HG03159 (cell line): ENCODE data around the gene RAB17.
A peak's percentile ranks its signal among the peaks of the same experiment; 100 is the strongest.

ENCODE experiments used
- ATAC-seq: cut with Tn5 transposase; IDR thresholded peaks from one replicate; pipeline ENCODE4 v1.9.1; 2021; ENCODE audit warnings: mild to moderate bottlenecking, moderate library complexity; ENCODE audit not compliant: unreplicated experiment

The RAB17 gene

DNA sequence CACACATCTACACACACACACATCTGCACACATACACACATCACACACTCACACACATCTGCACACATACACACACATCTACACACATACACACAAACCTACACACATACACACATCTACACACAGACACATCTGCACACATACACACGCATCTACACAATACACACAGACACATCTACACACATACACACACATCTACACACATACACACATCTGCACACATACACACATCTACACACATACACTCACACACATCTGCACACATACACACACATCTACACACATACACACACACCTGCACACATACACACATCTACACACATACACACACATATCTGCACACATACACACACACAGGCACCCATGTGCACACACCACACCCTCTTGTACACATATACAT is 24.6 kb downstream of the RAB17 start:
- ATAC-seq: no peak

DNA sequence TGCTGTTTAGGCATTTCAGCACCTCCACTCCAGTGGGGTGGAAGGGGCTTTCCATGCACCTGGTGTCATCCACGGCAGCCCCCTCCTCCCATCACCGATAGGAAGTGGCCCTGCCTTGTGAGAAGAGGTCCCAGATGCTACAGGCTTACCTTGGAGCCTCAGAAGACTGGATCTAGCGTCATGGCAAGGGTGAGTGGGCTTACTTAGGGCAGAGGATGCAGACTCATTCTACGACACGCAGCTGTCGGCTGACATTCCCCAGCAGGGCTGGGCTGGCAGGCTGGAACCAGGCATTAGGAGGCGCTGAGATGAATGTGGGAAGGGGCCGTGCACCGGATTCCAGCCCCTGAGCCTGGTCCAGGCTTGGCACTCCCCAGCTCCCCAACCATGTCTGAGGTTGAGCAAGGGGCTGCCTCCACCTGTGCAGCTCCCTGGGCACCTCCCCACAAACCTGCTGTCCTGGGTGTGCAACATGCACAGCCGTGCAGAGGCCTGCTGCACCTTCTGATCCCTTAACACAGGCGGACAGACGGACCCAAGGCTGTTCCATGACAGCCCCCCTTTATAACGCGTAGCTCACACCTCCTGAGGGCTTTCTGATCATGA is 25.9 kb downstream of the RAB17 start:
- ATAC-seq: no peak

DNA sequence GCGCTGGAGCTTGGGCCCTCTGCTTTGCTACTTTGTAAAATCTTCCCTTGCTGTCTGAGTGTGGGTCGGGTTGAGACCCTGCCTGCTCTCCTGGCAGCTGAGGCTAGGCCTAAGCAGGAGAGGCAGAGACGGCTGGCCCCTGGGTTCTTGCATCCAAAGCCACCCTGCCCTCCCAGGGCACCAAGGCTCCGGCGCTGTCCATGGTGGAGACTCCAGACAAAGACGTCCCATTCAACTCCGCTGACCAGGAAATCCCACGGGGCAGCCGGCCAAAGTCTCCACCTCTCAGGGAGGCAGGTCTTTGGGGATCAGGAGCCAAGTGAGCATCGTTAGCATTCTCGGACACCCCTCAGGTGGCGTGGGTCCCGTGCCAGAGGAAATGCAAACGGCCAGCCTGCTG is 26.7 kb downstream of the RAB17 start:
- ATAC-seq: no peak

DNA sequence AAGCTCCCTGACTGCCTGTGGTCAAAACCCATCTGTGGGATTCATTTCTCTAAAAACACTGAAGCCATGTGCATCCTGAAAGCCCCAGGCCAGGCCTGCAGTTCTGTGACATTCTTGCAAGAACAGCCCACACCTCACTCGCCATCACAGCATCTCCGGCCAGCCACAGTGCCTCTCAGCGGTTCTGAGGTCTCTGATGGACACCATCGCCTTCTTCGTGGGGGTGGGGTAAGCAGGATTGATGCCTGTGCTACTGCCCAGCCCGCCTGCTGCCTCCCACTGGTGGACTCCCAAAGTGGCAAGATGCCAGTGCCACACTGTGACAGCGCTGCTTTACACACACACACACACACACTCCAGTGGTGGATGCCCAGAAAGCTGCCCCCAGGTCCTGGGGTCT is 29.3 kb downstream of the RAB17 start:
- no peak for ATAC-seq

DNA sequence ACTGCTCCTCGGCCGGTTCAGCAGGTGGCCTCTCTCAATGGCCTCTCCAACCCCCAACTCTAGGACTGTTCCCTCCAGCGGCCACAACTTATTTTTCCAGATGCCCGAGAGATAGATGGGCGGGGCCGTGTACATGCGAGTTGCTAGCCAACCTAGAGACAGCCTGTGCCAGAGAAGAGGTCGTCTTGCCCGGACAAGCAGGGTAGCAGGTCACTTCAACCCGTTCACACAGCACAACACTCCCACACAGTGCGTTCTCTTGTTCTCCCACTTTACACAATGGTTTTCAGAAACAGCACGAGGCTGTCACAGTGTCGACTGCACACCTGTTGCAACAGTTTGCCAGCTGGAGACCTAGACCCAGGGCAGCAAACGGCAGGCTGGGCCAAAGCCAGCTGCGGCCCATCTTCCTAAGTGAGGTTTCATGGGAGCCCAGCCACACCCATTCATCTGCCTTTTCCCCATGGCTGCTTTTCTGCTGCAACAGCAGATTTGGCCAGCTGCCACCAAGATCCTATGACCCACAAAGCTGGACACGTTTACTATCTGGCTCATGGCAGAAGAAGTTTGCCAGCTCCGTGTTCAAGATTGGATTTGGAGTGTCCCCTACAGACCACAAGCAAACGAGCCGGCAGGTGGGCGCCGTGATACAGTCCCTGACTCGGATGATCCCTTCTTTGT is 31.4 kb downstream of the RAB17 start:
- no peak for ATAC-seq

DNA sequence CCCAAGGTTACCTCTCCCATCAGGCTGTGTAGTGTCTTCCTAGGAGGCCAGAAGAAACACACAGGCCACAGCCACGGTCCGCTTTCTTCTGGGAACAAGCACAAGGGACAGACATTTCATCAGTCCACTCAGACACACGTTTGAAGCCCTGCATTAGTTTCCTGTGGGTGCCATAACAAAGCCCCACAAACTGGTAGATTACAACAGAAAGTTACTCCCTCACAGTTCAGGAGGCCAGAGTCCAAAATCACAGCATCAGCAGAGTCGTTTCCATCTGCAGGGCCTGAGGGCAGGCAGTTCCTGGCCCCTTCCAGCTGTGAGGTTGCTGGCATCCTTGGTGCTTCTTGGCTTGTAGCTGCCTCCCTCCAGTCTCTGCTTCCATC is 32.9 kb downstream of the RAB17 start:
- peak; percentile 12 for ATAC-seq

DNA sequence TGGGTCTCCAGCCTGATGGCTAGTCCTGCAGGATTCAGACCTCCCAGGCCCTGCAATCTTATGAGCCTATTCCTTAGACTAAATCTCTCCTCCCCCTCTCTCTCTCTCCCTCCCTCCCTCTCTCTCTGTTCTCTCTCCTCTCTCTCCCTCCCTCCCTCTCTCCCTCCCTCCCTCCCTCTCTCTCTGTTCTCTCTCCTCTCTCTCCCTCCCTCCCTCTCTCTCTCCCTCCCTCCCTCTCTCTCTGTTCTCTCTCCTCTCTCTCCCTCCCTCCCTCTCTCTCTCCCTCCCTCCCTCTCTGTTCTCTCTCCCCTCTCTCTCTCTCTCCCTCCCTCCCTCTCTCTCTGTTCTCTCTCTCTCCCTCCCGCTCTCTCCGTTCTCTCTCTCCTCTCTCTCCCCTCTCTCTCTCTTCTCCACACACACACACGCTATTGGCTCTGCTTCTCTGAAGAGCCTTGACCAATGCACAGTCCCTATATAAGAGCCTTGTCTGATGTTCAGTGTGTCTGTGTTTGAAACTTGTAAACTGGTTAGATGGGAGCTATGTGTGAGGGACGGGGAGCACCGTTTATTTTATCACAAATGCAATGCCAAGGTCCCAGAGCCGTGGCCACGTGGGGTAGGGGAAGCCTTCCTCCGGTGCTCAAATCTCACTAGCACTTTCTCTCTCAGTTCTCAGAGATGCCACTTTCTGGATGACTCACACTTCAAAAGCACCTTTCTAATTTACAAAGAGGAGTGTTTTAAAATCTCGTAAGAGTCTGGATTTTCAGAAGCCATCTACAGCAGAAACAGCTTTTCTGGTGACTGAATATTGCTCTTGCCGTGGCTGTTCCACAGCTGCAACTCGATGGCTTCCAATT is 33.5 kb downstream of the RAB17 start:
- peak; percentile 92 for ATAC-seq

DNA sequence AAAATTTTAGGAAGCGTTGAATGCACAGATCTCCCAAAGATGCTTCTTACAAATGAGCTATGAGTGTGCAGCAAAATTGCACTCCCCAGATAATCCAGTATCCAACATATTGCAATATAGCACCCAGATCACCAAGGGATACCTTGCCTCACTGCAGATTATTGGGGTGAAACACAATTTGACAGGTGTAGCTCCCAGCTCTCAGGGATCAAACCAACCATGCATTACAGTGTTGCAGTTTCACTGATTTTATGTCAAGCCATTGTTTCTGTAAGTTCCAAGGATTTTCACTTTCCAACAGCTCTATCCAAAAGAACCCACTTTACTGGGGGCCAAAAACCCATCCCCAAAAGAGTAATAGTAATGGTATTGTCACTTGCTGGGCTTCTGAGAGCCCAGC is 35.0 kb downstream of the RAB17 start:
- no peak for ATAC-seq

DNA sequence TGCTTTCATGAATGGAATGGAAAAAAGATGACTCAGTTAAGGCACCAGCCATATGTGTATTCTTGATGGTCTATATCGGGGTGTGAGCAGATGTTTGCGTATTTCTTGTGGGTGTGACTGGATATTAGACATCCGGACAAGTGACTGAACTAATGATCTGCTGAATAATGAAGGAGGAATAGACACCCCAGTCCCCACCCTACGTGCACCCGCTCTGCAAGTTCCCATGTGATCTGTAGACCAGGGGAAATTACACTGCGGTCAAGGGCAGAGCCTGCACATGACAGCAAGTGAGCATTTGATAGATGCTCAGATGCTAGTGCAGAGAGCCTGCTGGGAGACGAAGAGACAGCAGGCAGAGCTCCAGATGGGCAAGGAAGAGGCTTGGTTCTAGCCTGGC is 36.6 kb downstream of the RAB17 start:
- ATAC-seq: no peak

DNA sequence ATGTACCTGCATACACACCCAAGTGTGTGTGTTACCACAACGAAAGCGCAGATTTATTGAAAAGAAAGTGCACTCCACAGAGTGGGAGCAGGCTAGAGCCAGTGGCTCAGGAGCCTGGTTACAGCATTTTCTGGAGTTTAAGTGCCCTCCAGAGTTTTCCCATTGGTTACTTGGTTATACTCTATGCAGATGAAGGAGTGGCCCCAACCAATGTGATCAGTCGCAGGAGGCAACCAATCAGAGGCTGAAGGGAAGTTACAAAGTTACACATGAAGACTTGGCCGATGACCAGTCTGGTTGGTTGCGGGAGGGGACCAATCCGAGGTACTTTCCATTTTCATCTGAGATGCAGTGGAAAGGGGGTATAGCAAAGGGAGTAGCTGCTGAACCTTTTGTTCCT is 37.6 kb downstream of the RAB17 start:
- no peak for ATAC-seq

DNA sequence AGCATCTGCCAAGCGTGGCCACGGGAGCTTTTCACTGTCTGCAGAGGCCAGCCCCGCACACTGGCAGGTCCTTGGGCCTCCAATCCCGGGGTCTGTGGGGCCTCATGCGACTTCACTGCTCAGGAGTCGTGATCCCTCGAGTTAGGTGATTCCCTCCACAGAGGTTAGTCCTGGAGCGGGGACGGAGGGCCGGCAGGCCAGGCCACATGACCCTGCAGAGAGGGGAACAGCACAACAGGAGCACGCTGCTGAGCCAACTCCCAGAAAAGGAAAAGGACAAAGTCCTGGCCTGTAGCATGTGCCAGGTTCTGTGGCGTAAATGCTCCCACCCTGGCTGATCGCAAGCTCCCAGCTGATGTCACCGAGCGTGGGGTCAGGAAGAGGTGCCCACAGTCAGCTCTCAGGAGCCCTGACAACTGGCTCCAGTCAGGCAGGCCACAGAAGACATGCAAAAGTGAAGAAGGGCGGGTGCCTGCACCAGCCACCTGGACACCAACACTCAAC is 39.4 kb downstream of the RAB17 start:
- no peak for ATAC-seq

DNA sequence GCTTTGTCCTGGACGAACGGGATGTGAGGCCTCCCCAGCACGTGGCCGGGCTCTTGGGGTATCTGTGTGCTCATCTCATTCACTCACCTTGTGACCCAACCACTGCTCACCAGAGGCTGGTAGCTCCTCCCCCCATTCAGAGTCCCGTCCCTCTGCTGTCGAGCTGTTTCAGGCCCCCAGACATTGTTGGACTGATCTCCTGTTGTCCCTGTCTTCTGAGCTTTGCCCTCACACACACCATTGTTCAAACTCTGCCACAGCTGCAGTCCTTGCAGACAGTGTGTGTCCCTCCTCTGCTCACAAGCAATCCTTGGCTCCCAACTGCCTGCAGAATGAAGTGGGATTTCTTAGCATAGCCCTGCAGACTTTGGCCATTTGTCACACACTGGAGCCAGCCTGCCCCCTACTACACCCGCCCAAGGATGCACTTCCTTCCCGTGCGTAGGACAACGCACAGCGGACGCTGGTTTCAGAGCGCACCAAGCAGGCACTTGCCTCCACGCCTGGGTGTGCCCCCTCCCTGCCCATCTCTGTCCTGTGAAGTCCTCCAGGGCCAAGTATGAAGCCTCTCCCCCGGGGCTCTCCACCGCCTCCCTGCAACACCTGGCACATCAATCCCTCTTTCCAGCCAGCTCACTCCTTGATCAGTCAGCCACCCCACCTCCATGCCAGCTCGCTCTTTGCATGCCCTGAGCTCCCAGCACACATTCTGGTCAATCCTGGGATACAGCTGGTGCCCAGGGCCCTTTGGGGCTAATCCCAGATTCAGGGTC is 40.7 kb downstream of the RAB17 start:
- no peak for ATAC-seq

DNA sequence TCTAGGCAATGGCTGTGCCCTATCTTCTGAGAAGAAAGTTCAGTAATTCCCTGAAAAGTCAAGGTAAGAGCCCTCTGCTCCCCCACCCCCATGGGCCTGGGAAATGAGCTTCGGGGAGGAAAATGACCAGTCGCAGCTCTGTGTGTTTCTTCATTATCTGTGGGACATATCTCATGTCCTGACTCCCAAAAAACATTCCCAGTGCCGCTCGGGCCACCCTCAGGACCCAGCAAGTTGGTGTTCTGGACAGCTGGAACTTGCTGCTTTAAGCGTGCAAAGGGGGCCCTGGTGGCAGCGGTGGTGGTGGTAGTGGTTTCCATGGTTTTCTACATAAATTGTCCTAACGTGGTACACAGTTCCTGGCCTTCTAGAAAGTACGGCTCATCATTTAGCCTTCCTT is 41.3 kb downstream of the RAB17 start:
- ATAC-seq: no peak

DNA sequence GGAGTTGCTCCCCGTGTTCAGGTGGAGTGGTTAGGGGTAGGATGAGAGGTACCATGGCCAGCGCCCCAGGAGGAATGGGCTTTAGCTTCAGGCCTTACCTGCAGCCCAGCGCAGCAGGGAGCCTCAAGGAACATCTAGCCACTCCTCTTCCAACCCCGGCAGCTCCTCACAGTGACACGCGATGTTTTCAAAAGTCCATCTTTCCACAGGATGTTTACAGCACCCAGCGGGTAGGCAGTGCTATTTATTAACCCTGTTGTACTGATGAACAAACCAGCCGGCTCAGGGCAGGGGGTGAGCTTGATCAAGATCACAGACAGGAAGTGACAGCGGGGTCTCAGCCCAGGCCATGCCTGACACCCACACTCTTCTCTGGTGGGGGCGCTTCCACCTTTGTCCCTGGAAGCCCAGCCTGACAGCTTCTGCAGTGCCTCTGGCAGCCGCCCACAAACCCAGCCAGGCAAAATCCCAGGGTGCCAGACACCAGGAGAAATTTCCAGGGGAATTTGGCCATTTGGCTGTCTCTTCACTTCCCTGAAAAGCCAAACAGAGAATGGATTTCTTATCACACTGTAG is 42.6 kb downstream of the RAB17 start:
- ATAC-seq: no peak

DNA sequence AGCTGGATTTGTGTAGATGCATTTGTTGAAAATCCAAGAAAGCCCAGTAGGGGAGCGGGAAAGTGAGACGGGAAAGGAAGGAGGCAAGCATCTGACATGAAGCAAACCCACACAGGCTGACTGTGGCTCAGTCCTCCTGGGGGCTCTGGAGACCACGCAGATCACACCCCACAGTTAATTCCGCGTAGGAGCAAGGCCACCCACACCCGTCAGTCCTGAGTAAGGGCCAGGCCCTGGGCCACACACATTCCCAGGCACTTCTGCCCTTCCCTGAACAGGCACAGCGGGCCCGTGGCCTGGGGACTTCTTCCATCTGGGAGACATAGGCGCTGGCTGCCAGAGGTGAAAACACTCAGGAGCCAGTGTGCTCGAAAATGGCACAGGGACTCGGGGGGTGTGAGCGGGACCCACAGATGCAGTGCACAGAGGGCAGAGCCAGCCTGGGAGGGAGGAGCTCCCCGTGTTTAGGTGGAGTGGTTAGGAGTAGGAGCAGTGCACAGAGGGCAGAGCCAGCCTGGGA is 43.6 kb downstream of the RAB17 start:
- no peak for ATAC-seq

DNA sequence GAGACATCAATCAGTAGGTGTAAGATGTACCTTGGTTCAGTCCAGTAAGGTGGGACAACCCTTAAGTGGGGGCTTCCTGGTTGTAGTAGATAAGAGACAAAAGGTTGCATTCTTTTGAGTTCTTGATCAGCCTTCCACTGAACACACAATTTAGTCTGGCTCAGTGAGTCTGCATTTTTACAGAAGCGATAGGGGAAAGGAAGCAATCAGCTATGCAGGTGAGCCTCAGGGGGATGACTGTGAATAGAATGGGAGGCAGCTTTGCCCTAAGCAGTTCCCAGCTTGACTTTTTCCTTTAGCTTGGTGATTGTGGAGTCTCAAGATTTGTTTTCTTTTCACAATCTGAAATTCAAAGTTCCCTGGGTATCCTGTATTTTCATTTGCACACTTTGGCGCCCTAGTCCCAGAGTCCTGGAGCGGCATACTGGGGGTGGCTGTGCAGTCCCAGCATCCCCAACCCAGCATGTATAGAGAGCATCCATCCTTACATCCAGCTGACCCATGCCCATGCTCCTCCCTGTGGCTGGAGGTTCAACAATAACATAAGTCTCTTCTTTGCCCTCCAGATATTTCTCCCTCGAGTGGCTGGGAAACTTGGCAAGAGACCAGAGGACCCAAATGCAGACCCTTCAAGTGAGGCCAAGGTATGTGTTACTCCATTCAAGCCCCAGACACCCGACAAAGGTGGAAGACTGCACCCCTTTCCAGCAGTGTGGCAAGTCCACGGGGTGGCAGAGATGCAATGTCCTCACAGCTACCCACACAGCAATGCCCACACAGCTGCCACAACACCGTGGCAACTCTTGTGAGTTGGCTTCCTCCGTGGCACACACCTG is 44.3 kb downstream of the RAB17 start:
- no peak for ATAC-seq

DNA sequence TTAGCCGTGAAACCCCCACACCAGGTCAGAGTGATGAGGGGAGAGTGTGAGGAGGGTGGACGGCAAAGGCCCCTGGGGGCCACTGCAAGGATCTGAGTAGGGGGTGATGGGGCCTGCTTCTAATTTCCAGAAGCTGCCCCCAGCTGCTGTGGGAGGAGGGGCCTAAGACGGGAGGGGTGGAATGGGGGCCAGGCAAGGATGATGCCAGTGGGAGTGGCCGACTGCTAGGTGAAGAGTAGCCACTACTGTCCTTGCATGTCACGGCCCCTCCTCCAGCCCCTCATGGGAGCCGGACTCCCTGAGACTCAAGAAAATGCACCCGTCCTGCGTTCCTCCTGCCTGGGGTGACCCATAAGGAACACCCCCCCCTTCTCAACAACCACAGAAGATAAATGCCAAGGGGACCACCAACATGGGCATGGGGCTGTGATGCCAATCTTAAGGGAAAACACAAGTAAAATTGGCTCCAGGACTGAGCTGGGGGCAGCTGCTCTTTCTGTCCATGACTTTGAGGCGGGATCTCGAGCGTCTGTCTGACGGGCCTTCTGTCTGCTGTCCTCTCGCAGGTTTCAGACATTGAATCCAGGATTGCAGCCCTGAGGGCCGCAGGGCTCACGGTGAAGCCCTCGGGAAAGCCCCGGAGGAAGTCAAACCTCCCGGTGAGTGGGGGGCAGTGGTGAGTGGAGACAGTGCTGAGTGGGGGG is 48.4 kb downstream of the RAB17 start:
- ATAC-seq: no peak

DNA sequence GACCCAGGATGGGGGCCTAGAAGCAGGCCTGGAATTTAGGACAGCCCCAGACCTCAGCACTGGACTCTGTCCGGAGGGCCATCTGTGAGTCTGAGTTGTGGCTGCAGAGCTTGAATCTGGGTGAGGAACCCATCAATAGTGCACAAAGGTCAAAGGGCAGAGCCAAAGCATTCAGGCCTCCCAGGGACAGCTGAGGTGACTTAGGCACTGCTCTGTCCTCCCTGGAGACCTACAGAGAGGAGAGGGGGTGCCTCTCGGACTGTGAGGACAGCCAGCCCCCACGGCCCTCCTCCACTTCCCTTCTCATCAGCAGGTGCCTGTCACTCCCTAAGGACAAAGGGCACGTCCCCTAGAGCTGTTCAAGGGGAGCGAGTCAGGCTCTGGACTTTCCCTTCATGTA is 49.3 kb downstream of the RAB17 start:
- no peak for ATAC-seq

DNA sequence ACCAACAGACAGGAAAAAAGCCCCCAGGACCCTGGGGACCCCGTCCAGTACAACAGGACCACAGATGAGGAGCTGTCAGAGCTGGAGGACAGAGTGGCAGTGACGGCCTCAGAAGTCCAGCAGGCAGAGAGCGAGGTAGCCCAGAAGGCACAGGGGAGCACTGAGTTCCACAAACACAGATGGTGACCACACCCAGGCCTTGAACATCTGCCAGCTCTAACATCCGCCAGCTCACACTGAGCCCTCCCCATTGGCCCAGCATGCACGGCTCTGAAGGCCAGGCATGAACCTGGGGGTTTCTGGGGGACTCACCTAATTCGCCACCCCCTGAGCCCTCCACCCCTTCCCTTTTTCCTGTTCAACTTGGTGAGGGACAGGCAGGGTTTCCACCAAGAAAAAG is 49.7 kb downstream of the RAB17 start:
- no peak for ATAC-seq
